Gastrocnemius medialis (tissue), 4 donors: ENCODE measurements around the gene MMP15. TPM values are rescaled to one million over a fixed set of nuclear protein-coding genes. Genes with fewer than 3 reads are reported as not detected.

Experiments
- ATAC-seq, 2 donors: fragments of 150-250 bp; one replicate each; pipeline ENCODE4 v1.9.1; 2016
- DNase-seq, 2 donors: peaks; one replicate each; pipeline ENCODE4 v3.0.0-alpha.2; 2019
- H3K27ac ChIP-seq, 4 donors: fragments of 200-600 bp; sonication (generic); 1 replicate in 1 of 4; 2 replicates in 3 of 4; pipeline ENCODE4 v1.5.1; 2016 to 2018; ENCODE audit warnings: mild to moderate bottlenecking in 2 of 4, moderate library complexity in 1 of 4
- H3K27me3 ChIP-seq, 3 donors: fragments of 200-600 bp; sonication (generic) in 2 of 3; 1 replicate in 1 of 3; 2 replicates in 2 of 3; pipeline versions ENCODE4 v1.5.1 to v1.6.0; 2016 to 2019; ENCODE audit warnings: mild to moderate bottlenecking in 1 of 3, moderate library complexity in 1 of 3
- H3K36me3 ChIP-seq, 2 donors: fragments of 200-600 bp; sonication (generic) in 1 of 2; one replicate each; pipeline ENCODE4 v1.5.1; 2017 to 2018
- H3K4me1 ChIP-seq, 2 donors: fragments of 200-600 bp; sonication (generic) in 1 of 2; one replicate each; pipeline ENCODE4 v1.5.1; 2016 to 2017; ENCODE audit warnings: mild to moderate bottlenecking in 2 of 2
- H3K4me3 ChIP-seq, 4 donors: fragments of 200-600 bp; sonication (generic) in 3 of 4; 1 replicate in 1 of 4; 2 replicates in 3 of 4; pipeline ENCODE4 v1.5.1; 2016 to 2019; ENCODE audit warnings: mild to moderate bottlenecking in 2 of 4
- H3K9me3 ChIP-seq, 3 donors: fragments of 200-600 bp; sonication (generic) in 2 of 3; 1 replicate in 1 of 3; 2 replicates in 2 of 3; pipeline ENCODE4 v1.5.1; 2016 to 2019
- POLR2A ChIP-seq, 2 donors: fragments of 450-650 bp; IDR thresholded peaks; one replicate each; pipeline ENCODE4 v1.6.1; 2017; ENCODE audit warnings: antibody characterized with exemption in 2 of 2, mild to moderate bottlenecking in 2 of 2, moderate library complexity in 2 of 2
- in situ Hi-C, 4 donors: fragments of 200-750 bp; cut with MboI; loops; one replicate each; pipeline versions ENCODE4 v1.15.0 to v1.8.0; 2017; ENCODE audit warnings: low sequenced_read_pairs in 4 of 4
- intact Hi-C: fragments of 100-400 bp; cut with DNase I; formaldehyde crosslinking; loops from one replicate; pipeline ENCODE4 v1.15.1; 2023; ENCODE audit warnings: low total_unique reads
- total RNA-seq, 4 donors: library from RNA; depleted of rRNA; stranded (reverse); fragments of >200 nt; gene quantifications; one replicate each; pipeline versions ENCODE4 v1.1.0 to v1.2.3, GENCODE V29; 2016
- TF ChIP-seq, protein P1 (sequence below), 5 experiments: fragments of 450-650 bp in 3 of 5; fragments of 200-600 bp in 2 of 5; sonication (generic) in 2 of 5; IDR thresholded peaks in 4 of 5; conservative IDR thresholded peaks in 1 of 5; 1 replicate in 4 of 5; 2 replicates in 1 of 5; pipeline ENCODE4 v1.5.1; 2016 to 2019; ENCODE audit warnings: antibody characterized with exemption in 5 of 5, mild to moderate bottlenecking in 3 of 5, moderate library complexity in 3 of 5

MMP15 gene
- total RNA-seq, 4 donors from 2014 or later: 2.9 to 8.1 (median 4.9) TPM

DNA sequence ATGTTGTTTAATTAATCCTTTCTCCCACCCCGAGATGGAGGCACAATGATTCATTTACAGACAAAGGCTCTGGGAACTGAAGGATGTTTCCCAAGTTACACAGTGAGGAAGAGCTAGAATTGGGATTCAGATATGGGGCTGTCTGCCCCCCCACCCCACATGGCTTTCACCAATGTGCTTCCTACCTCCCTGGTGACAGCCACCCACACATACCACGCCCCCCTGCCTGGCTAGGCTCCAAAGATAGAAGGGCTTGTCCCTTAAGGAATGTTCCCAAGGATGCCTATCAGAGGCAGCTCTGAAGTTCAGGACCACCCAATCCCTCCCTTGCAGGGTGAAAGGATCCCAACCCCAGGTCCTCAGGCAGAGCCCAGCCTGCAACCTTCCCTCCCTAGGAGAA lies 70.7 kb downstream of the MMP15 start:
- Histone ChIP-seq H3K4me3 (no peak overlapping the region), H3K27me3 (peaks cover 0 to 2% (median 0%) of the 10 kb centered on the region in 3 donors), H3K4me1 (no peaks in the 10 kb centered on the region), H3K36me3 (no peaks in the 10 kb centered on the region), H3K9me3 (no peaks in the 10 kb centered on the region), H3K27ac (no peak overlapping the region)
- in situ Hi-C loops: no loop called here
- DNase-seq: no peak
- intact Hi-C loops: no loop called here
- no peak for ATAC-seq
- TF ChIP-seq, protein P1, sequence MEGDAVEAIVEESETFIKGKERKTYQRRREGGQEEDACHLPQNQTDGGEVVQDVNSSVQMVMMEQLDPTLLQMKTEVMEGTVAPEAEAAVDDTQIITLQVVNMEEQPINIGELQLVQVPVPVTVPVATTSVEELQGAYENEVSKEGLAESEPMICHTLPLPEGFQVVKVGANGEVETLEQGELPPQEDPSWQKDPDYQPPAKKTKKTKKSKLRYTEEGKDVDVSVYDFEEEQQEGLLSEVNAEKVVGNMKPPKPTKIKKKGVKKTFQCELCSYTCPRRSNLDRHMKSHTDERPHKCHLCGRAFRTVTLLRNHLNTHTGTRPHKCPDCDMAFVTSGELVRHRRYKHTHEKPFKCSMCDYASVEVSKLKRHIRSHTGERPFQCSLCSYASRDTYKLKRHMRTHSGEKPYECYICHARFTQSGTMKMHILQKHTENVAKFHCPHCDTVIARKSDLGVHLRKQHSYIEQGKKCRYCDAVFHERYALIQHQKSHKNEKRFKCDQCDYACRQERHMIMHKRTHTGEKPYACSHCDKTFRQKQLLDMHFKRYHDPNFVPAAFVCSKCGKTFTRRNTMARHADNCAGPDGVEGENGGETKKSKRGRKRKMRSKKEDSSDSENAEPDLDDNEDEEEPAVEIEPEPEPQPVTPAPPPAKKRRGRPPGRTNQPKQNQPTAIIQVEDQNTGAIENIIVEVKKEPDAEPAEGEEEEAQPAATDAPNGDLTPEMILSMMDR (IDR thresholded peaks at IDR 0.05 in 4 of 5, conservative IDR thresholded peaks at IDR 0.05 in 1 of 5): no peak
- no peak for TF ChIP-seq POLR2A (IDR thresholded peaks at IDR 0.05)

Other genes starting within 250 kb of the MMP15 start
- 10 to 100 TPM in 1 of 4 donors, 1 to 10 TPM in 3; 2.1 to 12.0 (median 3.2) TPM for gene KIFC3, start 223.3 kb upstream of the MMP15 start, total RNA-seq
- not detected for gene CNGB1, start 54.6 kb upstream of the MMP15 start, total RNA-seq
- gene ZNF319, start 25.1 kb upstream of the MMP15 start, total RNA-seq: 1 to 10 TPM; 4.4 to 7.5 (median 6.7) TPM
- gene USB1, start 24.3 kb upstream of the MMP15 start, total RNA-seq: 10 to 100 TPM in 2 of 4 donors, 1 to 10 TPM in 2; 5.7 to 31.2 (median 15.9) TPM
- gene CFAP20, start 103.6 kb downstream of the MMP15 start, total RNA-seq: 10 to 100 TPM in 2 of 4 donors, 1 to 10 TPM in 2; 6.5 to 16.0 (median 9.1) TPM
- 10 to 100 TPM; 14.0 to 29.5 (median 20.4) TPM for gene CSNK2A2, start 172.4 kb downstream of the MMP15 start, total RNA-seq